Endothelial cell of umbilical vein (primary cell): ENCODE measurements around the gene CNTFR. TPM values are rescaled to one million over a fixed set of nuclear protein-coding genes. Genes with fewer than 3 reads are reported as not detected.

Experiments
- BruUV-seq: library from RNA; stranded (reverse); fragments of 400-500 nt; replicated peaks from 2 replicates; lab custom pipeline; 2021; lab: Mats Ljungman, UMichigan
- CTCF ChIA-PET: fragments of 300-600, 350-600 bp; sonication (Branson Sonifier 250); formaldehyde crosslinking; loops from one replicate; lab custom pipeline; 2021; ENCODE audit warnings: antibody characterized with exemption, inconsistent platforms; lab: Charles Lee
- POLR2A ChIA-PET: fragments of 300-600, 350-600 bp; sonication (Branson Sonifier 250); formaldehyde crosslinking; loops from one replicate; lab custom pipeline; 2021; ENCODE audit warnings: antibody characterized with exemption, inconsistent platforms; lab: Charles Lee
- DNase-seq: peaks from one replicate; pipeline ENCODE4 v3.0.0-alpha.2; 2011; ENCODE audit warnings: low read depth, low spot score
- FAIRE-seq: peaks from 2 replicates; lab custom pipeline; 2011; peaks lifted over from hg19 to GRCh38; lab: Jason Lieb, UNC
- H2AFZ ChIP-seq: 2 replicates; pipeline ENCODE4 v1.6.0; 2012; ENCODE audit warnings: low read depth, low read length, control low read depth, inconsistent platforms
- H3K27ac ChIP-seq: 2 replicates; pipeline ENCODE4 v1.5.1; 2011; ENCODE audit warnings: low read depth, mild to moderate bottlenecking, control low read depth, low read length, moderate library complexity; ENCODE audit not compliant: insufficient read depth
- H3K27me3 ChIP-seq, 2 experiments: 2 replicates each; pipeline versions ENCODE4 v1.6.0 to v1.6.1; 2011; ENCODE audit warnings: low read length in 2 of 2, mixed read lengths in 1 of 2; ENCODE audit not compliant: control insufficient read depth in 2 of 2, insufficient read depth in 2 of 2
- H3K36me3 ChIP-seq, 2 experiments: 2 replicates in 1 of 2; 3 replicates in 1 of 2; pipeline ENCODE4 v1.5.1; 2011; ENCODE audit warnings: low read length in 2 of 2, mild to moderate bottlenecking in 1 of 2, moderate library complexity in 1 of 2; ENCODE audit not compliant: control insufficient read depth in 2 of 2, insufficient read depth in 2 of 2; ENCODE audit errors: extremely low read depth in 1 of 2
- H3K4me1 ChIP-seq: 3 replicates; pipeline ENCODE4 v1.5.1; 2011; ENCODE audit warnings: mild to moderate bottlenecking, low read length; ENCODE audit not compliant: control insufficient read depth, insufficient read depth; ENCODE audit errors: extremely low read depth
- H3K4me2 ChIP-seq: 2 replicates; pipeline ENCODE4 v1.6.1; 2011; ENCODE audit warnings: low read length, control low read depth, mixed read lengths; ENCODE audit not compliant: insufficient read depth
- H3K4me3 ChIP-seq, 3 experiments: fragments of 200-600 bp in 1 of 3; sonication (generic), shearing (Covaris generic) in 1 of 3; replicated peaks in 1 of 3; 2 replicates each; pipeline ENCODE4 v1.5.1; 2011 to 2016; ENCODE audit warnings: control low read depth in 3 of 3, low read length in 3 of 3, mild to moderate bottlenecking in 2 of 3, inconsistent platforms in 1 of 3, low read depth in 1 of 3, moderate library complexity in 1 of 3; ENCODE audit not compliant: insufficient read depth in 1 of 3
- H3K79me2 ChIP-seq: 2 replicates; pipeline ENCODE4 v1.6.0; 2012; ENCODE audit warnings: low read length, inconsistent platforms; ENCODE audit not compliant: control insufficient read depth, insufficient read depth
- H3K9ac ChIP-seq: replicated peaks from 2 replicates; pipeline ENCODE3; 2011; ENCODE audit warnings: low read length, control low read depth; ENCODE audit not compliant: insufficient read depth; ENCODE audit errors: extremely low read depth
- H3K9me1 ChIP-seq: replicated peaks from 3 replicates; pipeline ENCODE4 v1.6.0; 2011; ENCODE audit warnings: mild to moderate bottlenecking, low read length; ENCODE audit not compliant: control insufficient read depth, insufficient read depth; ENCODE audit errors: extremely low read depth
- H3K9me3 ChIP-seq: replicated peaks from 2 replicates; pipeline ENCODE4 v1.5.1; 2012; ENCODE audit warnings: low read length, inconsistent platforms; ENCODE audit not compliant: control insufficient read depth, insufficient read depth
- H4K20me1 ChIP-seq: replicated peaks from 2 replicates; pipeline ENCODE3; 2011; ENCODE audit warnings: mild to moderate bottlenecking, low read length; ENCODE audit not compliant: control insufficient read depth, insufficient read depth; ENCODE audit errors: extremely low read depth
- CTCF ChIP-seq, 2 donors: IDR thresholded peaks; 1 replicate in 1 of 2; 2 replicates in 1 of 2; pipeline ENCODE4 v1.5.1; 2011; ENCODE audit warnings: low read length in 2 of 2, mild to moderate bottlenecking in 2 of 2, moderate library complexity in 2 of 2, control low read depth in 1 of 2, inconsistent platforms in 1 of 2, low read depth in 1 of 2; ENCODE audit not compliant: insufficient read depth in 1 of 2; ENCODE audit errors: extremely low read depth in 1 of 2
- EZH2 ChIP-seq: IDR thresholded peaks from 2 replicates; pipeline ENCODE4 v1.6.1; 2012; ENCODE audit warnings: borderline replicate concordance, low read depth, mild to moderate bottlenecking, moderate library complexity, low read length, inconsistent platforms; ENCODE audit not compliant: severe bottlenecking
- FOS ChIP-seq: IDR thresholded peaks from 2 replicates; pipeline ENCODE4 v1.6.1; 2011; ENCODE audit warnings: mild to moderate bottlenecking, low read length, moderate library complexity, borderline replicate concordance; ENCODE audit not compliant: insufficient read depth
- GATA2 ChIP-seq: IDR thresholded peaks from 2 replicates; pipeline ENCODE4 v1.7.0; 2011; ENCODE audit warnings: low read depth, mild to moderate bottlenecking, moderate library complexity, mixed read lengths, low read length; ENCODE audit not compliant: insufficient read length, insufficient read depth
- JUN ChIP-seq: IDR thresholded peaks from 2 replicates; pipeline ENCODE4 v1.6.1; 2011; ENCODE audit warnings: borderline replicate concordance, low read depth; ENCODE audit not compliant: insufficient read length, insufficient read depth
- MAX ChIP-seq: IDR thresholded peaks from 2 replicates; pipeline ENCODE4 v1.6.1; 2011; ENCODE audit not compliant: insufficient read depth, insufficient read length
- MYC ChIP-seq: IDR thresholded peaks from one replicate; pipeline ENCODE4 v1.6.1; 2011; ENCODE audit warnings: mild to moderate bottlenecking, low read depth, low read length
- POLR2A ChIP-seq: IDR thresholded peaks from 2 replicates; pipeline ENCODE4 v1.6.1; 2012; ENCODE audit warnings: low read depth, mild to moderate bottlenecking, control low read depth, low read length
- POLR2AphosphoS5 ChIP-seq: IDR thresholded peaks from 2 replicates; pipeline ENCODE4 v1.6.1; 2012; ENCODE audit warnings: low read depth, mild to moderate bottlenecking, control low read depth, low read length, moderate library complexity; ENCODE audit not compliant: insufficient read depth
- dilution Hi-C: fragments of 300-500 bp; cut with MboI; formaldehyde crosslinking; loops from one replicate; pipeline ENCODE4 v1.15.0; 2019; ENCODE audit warnings: low sequenced_read_pairs; ENCODE audit not compliant: extremely low pct_ligation_motif_present
- intact Hi-C: fragments of 100-400 bp; cut with micrococcal nuclease; formaldehyde crosslinking; loops from one replicate; pipeline ENCODE4 v1.10.0; 2022
- polyA plus RNA-seq, 4 experiments: library from polyadenylated mRNA; depleted of rRNA in 3 of 4; stranded (reverse) in 3 of 4; unstranded in 1 of 4; fragments of >200 nt; gene quantifications; 2 replicates each; pipeline versions ENCODE4 v1.2.1 to v1.2.3, GENCODE V29; 2011 to 2012; ENCODE audit warnings: missing spikeins in 1 of 4
- total RNA-seq: library from RNA; stranded (reverse); gene quantifications from 2 replicates; pipeline ENCODE4 v1.2.3, GENCODE V29; 2021

CNTFR gene
- total and polyA plus RNA-seq, 2 donors (not counting 3 experiments of a cell fraction or from before 2014, with no cell fraction given), result not detected

DNA sequence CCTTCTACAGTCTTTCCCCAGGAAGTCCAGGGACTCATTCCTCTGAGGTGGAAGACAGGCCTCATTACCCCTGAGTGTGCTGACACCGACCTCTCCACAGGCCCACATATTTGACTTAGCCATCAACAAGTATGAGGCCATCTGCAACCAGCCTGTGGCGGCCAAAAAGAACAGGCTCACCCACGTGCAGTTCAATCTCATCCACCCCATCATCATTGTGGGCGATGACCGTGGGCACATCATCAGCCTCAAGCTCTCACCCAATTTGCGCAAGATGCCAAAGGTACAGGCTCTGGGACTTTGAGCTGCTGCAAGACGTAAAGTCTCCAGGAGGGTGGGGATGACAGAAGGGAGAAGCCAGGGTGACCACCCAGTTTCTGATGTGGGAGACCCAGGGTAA is 72.3 kb downstream of the CNTFR start:
- H3K4me1 ChIP-seq, result no peaks in the 10 kb centered on the region
- TF ChIP-seq GATA2, result no peak
- FAIRE-seq (no peak), DNase-seq (no peak)
- H3K9me3 ChIP-seq, result no peaks in the 10 kb centered on the region
- intact Hi-C loops (no loop called here), dilution Hi-C loops (loop anchor here (25.0 kb wide), 1 partner anchor 105 kb away; no protein-coding TSS in a partner anchor)
- H3K4me2 ChIP-seq, result no peak overlapping the region
- H3K9me1 ChIP-seq, result no peaks in the 10 kb centered on the region
- H3K4me3 ChIP-seq, result no peak overlapping the region
- no peaks in the 10 kb centered on the region for H3K36me3 ChIP-seq
- peaks cover 8 to 9% of the 10 kb centered on the region in 2 experiments for H3K27me3 ChIP-seq
- no peak overlapping the region for H3K27ac ChIP-seq
- no peak overlapping the region for H3K9ac ChIP-seq
- ChIA-PET CTCF (interaction anchor here (0.7 to 1.8 kb wide), 3 partner anchors 16 to 113 kb away, joined by 3 to 4 read pairs (median 3); no protein-coding TSS in a partner anchor), POLR2A (no interaction called here)
- no peaks in the 10 kb centered on the region for H4K20me1 ChIP-seq
- no peaks in the 10 kb centered on the region for H3K79me2 ChIP-seq
- BruUV-seq, result no TSS peak
- no peak overlapping the region for H2AFZ ChIP-seq

- no peaks in the 10 kb centered on the region for H3K79me2 ChIP-seq
- ChIA-PET POLR2A (no interaction called here), CTCF (no interaction called here)
- H2AFZ ChIP-seq, result no peak overlapping the region
- TF ChIP-seq CTCF (IDR thresholded peaks at IDR 0.05; ENCODE audit: extremely low read depth in 1 of 2, insufficient read depth in 1 of 2, low read depth in 1 of 2, low read length in 2 of 2), result no peak
- no peak for TF ChIP-seq MAX
- no peak for TF ChIP-seq POLR2A
- TF ChIP-seq GATA2, result no peak
- TF ChIP-seq FOS, result no peak
- TF ChIP-seq JUN, result no peak
- TF ChIP-seq MYC, result no peak
- TF ChIP-seq POLR2AphosphoS5, result no peak
- no peak for TF ChIP-seq EZH2
- H3K36me3 ChIP-seq, result no peaks in the 10 kb centered on the region
- no peaks in the 10 kb centered on the region for H4K20me1 ChIP-seq
- no peak overlapping the region for H3K4me2 ChIP-seq
- no peaks in the 10 kb centered on the region for H3K9me1 ChIP-seq
- no TSS peak for BruUV-seq
- H3K4me3 ChIP-seq, result no peak overlapping the region
- no peaks in the 10 kb centered on the region for H3K9me3 ChIP-seq
- H3K9ac ChIP-seq, result no peak overlapping the region
- no peaks in the 10 kb centered on the region for H3K4me1 ChIP-seq
- peaks cover 7 to 11% of the 10 kb centered on the region in 2 experiments for H3K27me3 ChIP-seq
- intact Hi-C loops, result no loop called here
- dilution Hi-C loops, result loop anchor here (25.0 kb wide), 1 partner anchor 104 kb away; no protein-coding TSS in a partner anchor
- FAIRE-seq (no peak), DNase-seq (no peak)
- H3K27ac ChIP-seq, result no peak overlapping the region
Observed at GRCh38 chr9:34515959-34516358, 73.6 kb downstream of the CNTFR start.
